PC-3 (cell line): Measurements from ENCODE around the gene CRYM. TPM values are rescaled to one million over a fixed set of nuclear protein-coding genes. Genes with fewer than 3 reads are reported as not detected.
"Not testable (repeated sequence)": the region's sequence is repeated elsewhere in the genome, so short reads cannot be mapped to it uniquely, and the experiment has no call there.

Experiments used
- ATAC-seq: fragments of 200-7000 bp; cut with Tn5 transposase; 2 replicates; pipeline ENCODE4 v1.9.1; 2020; ENCODE audit warnings: mild to moderate bottlenecking, moderate library complexity
- BruUV-seq: library from RNA; stranded (reverse); fragments of 400-500 nt; replicated peaks from 2 replicates; lab custom pipeline; 2021; lab: Mats Ljungman, UMichigan
- CTCF ChIA-PET: fragments of 300-600 bp; sonication (Branson Sonifier 250); formaldehyde crosslinking; loops from one replicate; lab custom pipeline; 2022; ENCODE audit warnings: antibody characterized with exemption; lab: Charles Lee
- POLR2A ChIA-PET: fragments of 300-600 bp; sonication (Branson Sonifier 250); formaldehyde crosslinking; loops from one replicate; lab custom pipeline; 2022; ENCODE audit warnings: antibody characterized with exemption; ENCODE audit not compliant: unreplicated experiment; lab: Charles Lee
- DNase-seq: peaks from one replicate; pipeline ENCODE4 v3.0.0-alpha.2; 2015
- H2AFZ ChIP-seq: fragments of 300-600 bp; sonication (generic); 2 replicates; pipeline ENCODE4 v1.6.0; 2016; ENCODE audit warnings: antibody characterized with exemption, low read length
- H3F3A ChIP-seq: fragments of 300-600 bp; sonication (generic); one replicate; pipeline ENCODE4 v1.6.0; 2017; ENCODE audit warnings: antibody characterized with exemption, low read length, control low read depth, mild to moderate bottlenecking; ENCODE audit not compliant: unreplicated experiment
- H3K27ac ChIP-seq: fragments of 300-600 bp; sonication (generic); 2 replicates; pipeline ENCODE4 v1.5.1; 2016; ENCODE audit warnings: mild to moderate bottlenecking, low read length
- H3K27me3 ChIP-seq: fragments of 300-600 bp; sonication (generic); 2 replicates; pipeline ENCODE4 v1.6.1; 2016; ENCODE audit warnings: low read length, mixed read lengths
- H3K36me3 ChIP-seq: fragments of 300-600 bp; sonication (generic); 2 replicates; pipeline ENCODE4 v1.6.1; 2016; ENCODE audit warnings: low read depth, mixed run types, low read length, mixed read lengths
- H3K4me1 ChIP-seq: fragments of 300-600 bp; sonication (generic); 2 replicates; pipeline ENCODE4 v1.5.1; 2016; ENCODE audit warnings: low read length; ENCODE audit not compliant: insufficient read depth
- H3K4me2 ChIP-seq: fragments of 300-600 bp; sonication (generic); 2 replicates; pipeline ENCODE4 v1.6.0; 2016; ENCODE audit warnings: low read length
- H3K4me3 ChIP-seq: fragments of 300-600 bp; sonication (generic); 2 replicates; pipeline ENCODE4 v1.5.1; 2016; ENCODE audit warnings: mild to moderate bottlenecking, low read length, mixed read lengths
- H3K79me2 ChIP-seq: fragments of 300-600 bp; sonication (generic); 2 replicates; pipeline ENCODE4 v1.6.1; 2017; ENCODE audit warnings: low read length, mixed read lengths
- H3K9ac ChIP-seq: fragments of 300-600 bp; sonication (generic); 2 replicates; pipeline ENCODE4 v1.6.0; 2016; ENCODE audit warnings: mild to moderate bottlenecking, low read length
- H3K9me2 ChIP-seq: fragments of 300-600 bp; sonication (generic); replicated peaks from 2 replicates; pipeline ENCODE4 v1.6.1; 2016; ENCODE audit warnings: mixed run types, low read length, mixed read lengths
- H3K9me3 ChIP-seq: fragments of 300-600 bp; sonication (generic); 2 replicates; pipeline ENCODE4 v1.6.1; 2016; ENCODE audit warnings: low read length, mixed read lengths
- H4K20me1 ChIP-seq: fragments of 300-600 bp; sonication (generic); 2 replicates; pipeline ENCODE4 v1.6.1; 2016; ENCODE audit warnings: low read length, mixed read lengths
- EZH2 ChIP-seq: fragments of 300-600 bp; sonication (generic); IDR thresholded peaks from one replicate; pipeline ENCODE4 v1.6.1; 2017; ENCODE audit warnings: antibody characterized with exemption, mild to moderate bottlenecking, low read length; ENCODE audit not compliant: unreplicated experiment
- EZH2phosphoT487 ChIP-seq: fragments of 300-600 bp; sonication (generic); IDR thresholded peaks from 2 replicates; pipeline ENCODE4 v1.6.1; 2018; ENCODE audit warnings: mild to moderate bottlenecking, antibody characterized with exemption, low read length, borderline replicate concordance
- intact Hi-C: fragments of 100-400 bp; cut with micrococcal nuclease; formaldehyde crosslinking; loops from 2 replicates; pipeline ENCODE4 v1.9.0; 2023
- total RNA-seq: library from RNA; depleted of rRNA; stranded (reverse); fragments of >200 nt; gene quantifications from 2 replicates; pipeline ENCODE4 v1.2.3, GENCODE V29; 2014
- TF ChIP-seq, protein P1 (sequence below): fragments of 300-600 bp; sonication (generic); conservative IDR thresholded peaks from 2 replicates; pipeline ENCODE4 v1.5.1; 2017; ENCODE audit warnings: antibody characterized with exemption, low read depth, mild to moderate bottlenecking, low read length

The CRYM gene
- total RNA-seq, 1 experiment from 2014 or later, result not detected

DNA sequence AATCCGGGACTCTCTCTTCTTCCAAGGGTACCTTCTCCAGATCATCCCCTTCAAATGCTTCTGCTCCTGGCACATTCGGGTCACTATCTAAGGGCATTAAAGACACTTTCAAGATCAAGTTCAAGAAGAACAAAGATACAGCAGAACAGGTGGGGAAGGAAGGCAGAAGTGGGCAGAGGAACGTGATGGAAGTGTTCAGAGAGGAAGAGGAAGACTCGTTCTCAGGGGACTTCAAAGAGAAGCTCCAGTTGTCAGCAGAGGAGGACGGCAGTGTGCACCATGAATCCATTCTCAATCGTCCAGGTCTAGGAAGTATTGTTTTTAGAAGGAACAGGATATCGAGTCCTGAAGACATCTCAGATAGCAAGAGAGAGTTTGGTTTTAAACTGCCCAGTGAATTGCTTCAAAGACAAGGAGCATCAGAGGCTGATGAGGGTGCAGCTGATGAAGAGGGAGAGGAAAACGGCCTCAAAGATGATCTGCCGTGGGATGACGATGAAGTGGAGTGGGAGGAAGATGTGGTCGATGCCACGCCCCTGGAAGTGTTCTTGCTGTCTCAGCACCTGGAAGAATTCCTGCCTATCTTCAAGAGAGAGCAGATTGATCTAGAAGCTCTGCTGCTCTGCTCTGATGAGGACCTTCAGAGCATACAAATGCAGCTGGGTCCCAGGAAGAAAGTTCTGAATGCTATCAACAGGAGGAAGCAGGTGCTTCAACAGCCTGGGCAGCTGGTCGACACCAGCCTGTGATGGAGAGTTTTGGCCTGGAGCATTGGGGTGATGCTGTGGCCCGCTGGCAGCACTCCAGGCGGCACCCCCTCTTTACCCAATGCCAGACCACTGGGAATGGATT lies 27.8 kb downstream of the CRYM start:
- H3F3A ChIP-seq, result no peaks in the 10 kb centered on the region
- no peaks in the 10 kb centered on the region for H3K9me3 ChIP-seq
- H4K20me1 ChIP-seq, result no peaks in the 10 kb centered on the region
- H3K9me2 ChIP-seq, result no peaks in the 10 kb centered on the region
- H3K4me3 ChIP-seq, result no peak overlapping the region
- TF ChIP-seq, protein P1, sequence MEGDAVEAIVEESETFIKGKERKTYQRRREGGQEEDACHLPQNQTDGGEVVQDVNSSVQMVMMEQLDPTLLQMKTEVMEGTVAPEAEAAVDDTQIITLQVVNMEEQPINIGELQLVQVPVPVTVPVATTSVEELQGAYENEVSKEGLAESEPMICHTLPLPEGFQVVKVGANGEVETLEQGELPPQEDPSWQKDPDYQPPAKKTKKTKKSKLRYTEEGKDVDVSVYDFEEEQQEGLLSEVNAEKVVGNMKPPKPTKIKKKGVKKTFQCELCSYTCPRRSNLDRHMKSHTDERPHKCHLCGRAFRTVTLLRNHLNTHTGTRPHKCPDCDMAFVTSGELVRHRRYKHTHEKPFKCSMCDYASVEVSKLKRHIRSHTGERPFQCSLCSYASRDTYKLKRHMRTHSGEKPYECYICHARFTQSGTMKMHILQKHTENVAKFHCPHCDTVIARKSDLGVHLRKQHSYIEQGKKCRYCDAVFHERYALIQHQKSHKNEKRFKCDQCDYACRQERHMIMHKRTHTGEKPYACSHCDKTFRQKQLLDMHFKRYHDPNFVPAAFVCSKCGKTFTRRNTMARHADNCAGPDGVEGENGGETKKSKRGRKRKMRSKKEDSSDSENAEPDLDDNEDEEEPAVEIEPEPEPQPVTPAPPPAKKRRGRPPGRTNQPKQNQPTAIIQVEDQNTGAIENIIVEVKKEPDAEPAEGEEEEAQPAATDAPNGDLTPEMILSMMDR, result no peak
- TF ChIP-seq EZH2phosphoT487 (no peak), EZH2 (no peak)
- no peak overlapping the region for H2AFZ ChIP-seq
- no peaks in the 10 kb centered on the region for H3K79me2 ChIP-seq
- CTCF ChIA-PET, result no interaction called here
- H3K27ac ChIP-seq, result no peak overlapping the region
- BruUV-seq, result no TSS peak
- ATAC-seq (no peak), DNase-seq (no peak)
- POLR2A ChIA-PET, result no interaction called here
- intact Hi-C loops, result no loop called here
- H3K9ac ChIP-seq, result no peak overlapping the region
- H3K36me3 ChIP-seq, result no peaks in the 10 kb centered on the region
- H3K27me3 ChIP-seq, result peaks cover 43% of the 10 kb centered on the region
- no peaks in the 10 kb centered on the region for H3K4me1 ChIP-seq
- H3K4me2 ChIP-seq, result no peak overlapping the region

- H3K4me3 ChIP-seq, DNase-seq, H4K20me1 ChIP-seq, H3K9me3 ChIP-seq, H3K4me1 ChIP-seq, intact Hi-C loops, H3K9me2 ChIP-seq, H3K9ac ChIP-seq, H3F3A ChIP-seq, H3K79me2 ChIP-seq, ATAC-seq, H3K4me2 ChIP-seq, H3K27ac ChIP-seq, POLR2A ChIA-PET, H3K36me3 ChIP-seq, H2AFZ ChIP-seq, BruUV-seq, CTCF ChIA-PET: not testable (repeated sequence)
- H3K27me3 ChIP-seq, result peaks cover 53% of the 10 kb centered on the region
Measured at GRCh38 chr16:21248179-21248578, 29.9 kb downstream of the CRYM start.

GRCh38 chr16:21244518-21245215 lies 33.4 kb downstream of the CRYM start:
- Histone ChIP-seq H3K27me3 (peaks cover 41% of the 10 kb centered on the region), H3K9me2 (no peaks in the 10 kb centered on the region), H3K36me3 (no peaks in the 10 kb centered on the region), H3K79me2 (no peaks in the 10 kb centered on the region), H3K9me3 (no peaks in the 10 kb centered on the region), H3K9ac (no peak overlapping the region), H2AFZ (no peak overlapping the region), H3K4me1 (no peaks in the 10 kb centered on the region), H3F3A (no peaks in the 10 kb centered on the region), H3K4me3 (no peak overlapping the region), H4K20me1 (no peaks in the 10 kb centered on the region), H3K4me2 (no peak overlapping the region), H3K27ac (no peak overlapping the region)
- POLR2A ChIA-PET, result no interaction called here
- ATAC-seq (no peak), DNase-seq (no peak)
- intact Hi-C loops, result no loop called here
- CTCF ChIA-PET, result interaction anchor here (0.7 kb wide), 1 partner anchor 29 kb away, joined by 3 read pairs; no protein-coding TSS in a partner anchor
- TF ChIP-seq EZH2phosphoT487 (no peak), EZH2 (no peak)
- TF ChIP-seq, protein P1, result no peak
- BruUV-seq, result no TSS peak
